ENCODE measurements around the gene STK10.
"Not testable (repeated sequence)": the region's sequence is repeated elsewhere in the genome, so short reads cannot be mapped to it uniquely, and the experiment has no call there.

Gene STK10

GRCh38 chr5:172153695-172154094, 34.3 kb downstream of the STK10 start:
- peak overlapping the region; percentile 5 for H3K27ac ChIP-seq (ENCODE audit: low read depth, low read length, poor library complexity, severe bottlenecking)
- peaks cover 58% of the 10 kb centered on the region for H3K36me3 ChIP-seq (ENCODE audit: insufficient read depth, low read length)
- H4K20me1 ChIP-seq (ENCODE audit: insufficient read depth, low read length) = no peaks in the 10 kb centered on the region

GRCh38 chr5:172151661-172152210, 36.3 kb downstream of the STK10 start:
- H3K27ac ChIP-seq (ENCODE audit: low read depth, low read length, poor library complexity, severe bottlenecking) = no peak overlapping the region
- H3K9ac ChIP-seq (ENCODE audit: low read length) = no peak overlapping the region
- TF ChIP-seq CTCF (IDR thresholded peaks at IDR 0.05; ENCODE audit: low read length) (no peak), EZH2 (IDR thresholded peaks at IDR 0.05; ENCODE audit: borderline replicate concordance, low read length) (no peak)
- H3K4me2 ChIP-seq (ENCODE audit: low read length) = no peak overlapping the region
- H3F3A ChIP-seq (ENCODE audit: insufficient read depth, low read length) = no peaks in the 10 kb centered on the region
- no peak overlapping the region for H2AFZ ChIP-seq (ENCODE audit: low read length)
- no peaks in the 10 kb centered on the region for H3K9me2 ChIP-seq (ENCODE audit: low read depth, low read length)
- no peaks in the 10 kb centered on the region for H4K20me1 ChIP-seq (ENCODE audit: insufficient read depth, low read length)
- H3K36me3 ChIP-seq (ENCODE audit: insufficient read depth, low read length) = peaks cover 56% of the 10 kb centered on the region
- peaks cover 12% of the 10 kb centered on the region for H3K4me1 ChIP-seq (ENCODE audit: insufficient read depth, low read length, severe bottlenecking)
- no peaks in the 10 kb centered on the region for H3K9me3 ChIP-seq (ENCODE audit: low read length)
- H3K4me3 ChIP-seq (ENCODE audit: low read depth, low read length, poor library complexity, severe bottlenecking) = no peak overlapping the region
- H3K27me3 ChIP-seq (ENCODE audit: insufficient read depth, low read length) = no peaks in the 10 kb centered on the region
- H3K79me2 ChIP-seq (ENCODE audit: insufficient read depth, low read length) = no peaks in the 10 kb centered on the region

More at GRCh38 chr5:172153695-172154094, 34.3 kb downstream of the STK10 start:
- Histone ChIP-seq H3K4me2 (ENCODE audit: low read length) (no peak overlapping the region), H3K9me3 (ENCODE audit: low read length) (no peaks in the 10 kb centered on the region), H3K79me2 (ENCODE audit: insufficient read depth, low read length) (no peaks in the 10 kb centered on the region), H3K4me1 (ENCODE audit: insufficient read depth, low read length, severe bottlenecking) (peaks cover 13% of the 10 kb centered on the region), H3K27me3 (ENCODE audit: insufficient read depth, low read length) (no peaks in the 10 kb centered on the region), H3K9ac (ENCODE audit: low read length) (no peak overlapping the region), H3K4me3 (ENCODE audit: low read depth, low read length, poor library complexity, severe bottlenecking) (no peak overlapping the region), H3K9me2 (ENCODE audit: low read depth, low read length) (no peaks in the 10 kb centered on the region), H2AFZ (ENCODE audit: low read length) (no peak overlapping the region), H3F3A (ENCODE audit: insufficient read depth, low read length) (no peaks in the 10 kb centered on the region)
- TF ChIP-seq EZH2 (IDR thresholded peaks at IDR 0.05; ENCODE audit: borderline replicate concordance, low read length) = no peak

GRCh38 chr5:172150514-172151425, 37.3 kb downstream of the STK10 start:
- H3K36me3 ChIP-seq (ENCODE audit: insufficient read depth, low read length) = peaks cover 46% of the 10 kb centered on the region
- no peaks in the 10 kb centered on the region for H3K9me3 ChIP-seq (ENCODE audit: low read length)
- H3K27me3 ChIP-seq (ENCODE audit: insufficient read depth, low read length) = no peaks in the 10 kb centered on the region
- H3K4me3 ChIP-seq (ENCODE audit: low read depth, low read length, poor library complexity, severe bottlenecking) = no peak overlapping the region
- no peaks in the 10 kb centered on the region for H3K9me2 ChIP-seq (ENCODE audit: low read depth, low read length)
- peak overlapping the region; percentile 36; the same call in 1 of the 2 replicates for H3K9ac ChIP-seq (ENCODE audit: low read length)
- no peak for TF ChIP-seq EZH2 (IDR thresholded peaks at IDR 0.05; ENCODE audit: borderline replicate concordance, low read length)
- no peak for TF ChIP-seq CTCF (IDR thresholded peaks at IDR 0.05; ENCODE audit: low read length)
- H4K20me1 ChIP-seq (ENCODE audit: insufficient read depth, low read length) = no peaks in the 10 kb centered on the region
- H3K4me1 ChIP-seq (ENCODE audit: insufficient read depth, low read length, severe bottlenecking) = peaks cover 12% of the 10 kb centered on the region
- peak overlapping the region; percentile 35 for H3K4me2 ChIP-seq (ENCODE audit: low read length)
- H3F3A ChIP-seq (ENCODE audit: insufficient read depth, low read length) = no peaks in the 10 kb centered on the region
- no peaks in the 10 kb centered on the region for H3K79me2 ChIP-seq (ENCODE audit: insufficient read depth, low read length)
- no peak overlapping the region for H2AFZ ChIP-seq (ENCODE audit: low read length)
- peak overlapping the region; percentile 79 for H3K27ac ChIP-seq (ENCODE audit: low read depth, low read length, poor library complexity, severe bottlenecking)

- not testable (repeated sequence) for H2AFZ ChIP-seq (ENCODE audit: low read length); H3F3A ChIP-seq (ENCODE audit: insufficient read depth, low read length); H3K27me3 ChIP-seq (ENCODE audit: insufficient read depth, low read length); H4K20me1 ChIP-seq (ENCODE audit: insufficient read depth, low read length); H3K4me2 ChIP-seq (ENCODE audit: low read length); H3K9ac ChIP-seq (ENCODE audit: low read length); H3K27ac ChIP-seq (ENCODE audit: low read depth, low read length, poor library complexity, severe bottlenecking); H3K79me2 ChIP-seq (ENCODE audit: insufficient read depth, low read length); H3K9me3 ChIP-seq (ENCODE audit: low read length); H3K4me3 ChIP-seq (ENCODE audit: low read depth, low read length, poor library complexity, severe bottlenecking); H3K9me2 ChIP-seq (ENCODE audit: low read depth, low read length)
- peaks cover 40% of the 10 kb centered on the region for H3K36me3 ChIP-seq (ENCODE audit: insufficient read depth, low read length)
- peaks cover 21% of the 10 kb centered on the region for H3K4me1 ChIP-seq (ENCODE audit: insufficient read depth, low read length, severe bottlenecking)
Observed at GRCh38 chr5:172149481-172149880, 38.5 kb downstream of the STK10 start.
